ENCODE results near the gene ANKLE1. TPM values are rescaled to one million over a fixed set of nuclear protein-coding genes. Genes with fewer than 3 reads are reported as not detected.

ANKLE1 gene
- total RNA-seq, 2 donors from 2014 or later, result 1.2 TPM; not detected in 1

GRCh38 chr19:17326595-17326966, 44.9 kb downstream of the ANKLE1 start:
- DNase-seq (ENCODE audit: low spot score), result no peak
- peaks cover 10% of the 10 kb centered on the region for H3K36me3 ChIP-seq
- H3K27ac ChIP-seq, result peak overlapping the region in 1 of 2 donors; percentile 28
- H3K27me3 ChIP-seq (replicated peaks; ENCODE audit: insufficient read depth), result no peaks in the 10 kb centered on the region
- no peak for TF ChIP-seq CTCF (IDR thresholded peaks at IDR 0.05)
- H3K9me3 ChIP-seq, result no peaks in the 10 kb centered on the region
- ATAC-seq (ENCODE audit: insufficient number of reproducible peaks, low FRiP score, low read depth), result no peak
- peaks cover 17 to 41% of the 10 kb centered on the region in 2 donors for H3K4me1 ChIP-seq (ENCODE audit: control insufficient read depth in 1 of 2, low read depth in 2 of 2)
- H3K4me3 ChIP-seq, result no peak overlapping the region

GRCh38 chr19:17327068-17327653, 45.5 kb downstream of the ANKLE1 start:
- Histone ChIP-seq H3K4me3 (no peak overlapping the region), H3K27ac (no peak overlapping the region), H3K27me3 (replicated peaks; ENCODE audit: insufficient read depth) (no peaks in the 10 kb centered on the region), H3K36me3 (peaks cover 9% of the 10 kb centered on the region), H3K4me1 (ENCODE audit: control insufficient read depth in 1 of 2, low read depth in 2 of 2) (peaks cover 17 to 37% of the 10 kb centered on the region in 2 donors), H3K9me3 (no peaks in the 10 kb centered on the region)
- TF ChIP-seq CTCF (IDR thresholded peaks at IDR 0.05), result no peak
- DNase-seq (ENCODE audit: low spot score) (no peak), ATAC-seq (ENCODE audit: insufficient number of reproducible peaks, low FRiP score, low read depth) (no peak)

GRCh38 chr19:17327654-17328516, 46.2 kb downstream of the ANKLE1 start:
- peaks cover 4% of the 10 kb centered on the region for H3K36me3 ChIP-seq
- no peak for ATAC-seq (ENCODE audit: insufficient number of reproducible peaks, low FRiP score, low read depth)
- no peak for DNase-seq (ENCODE audit: low spot score)
- H3K9me3 ChIP-seq, result no peaks in the 10 kb centered on the region
- no peak for TF ChIP-seq CTCF (IDR thresholded peaks at IDR 0.05)
- peaks cover 12 to 30% of the 10 kb centered on the region in 2 donors for H3K4me1 ChIP-seq (ENCODE audit: control insufficient read depth in 1 of 2, low read depth in 2 of 2)
- H3K27ac ChIP-seq, result no peak overlapping the region
- H3K27me3 ChIP-seq (replicated peaks; ENCODE audit: insufficient read depth), result no peaks in the 10 kb centered on the region
- peak overlapping the region; percentile 58 for H3K4me3 ChIP-seq

GRCh38 chr19:17328517-17329365, 47.0 kb downstream of the ANKLE1 start:
- Histone ChIP-seq H3K9me3 (no peaks in the 10 kb centered on the region), H3K36me3 (peaks cover 4% of the 10 kb centered on the region), H3K27me3 (replicated peaks; ENCODE audit: insufficient read depth) (no peaks in the 10 kb centered on the region), H3K4me1 (ENCODE audit: control insufficient read depth in 1 of 2, low read depth in 2 of 2) (peaks cover 9 to 31% of the 10 kb centered on the region in 2 donors), H3K27ac (no peak overlapping the region), H3K4me3 (peak overlapping the region; percentile 58)
- ATAC-seq (ENCODE audit: insufficient number of reproducible peaks, low FRiP score, low read depth) (no peak), DNase-seq (ENCODE audit: low spot score) (no peak)
- no peak for TF ChIP-seq CTCF (IDR thresholded peaks at IDR 0.05)

Measured in thoracic aorta (tissue), 2 donors.